Fibroblast of villous mesenchyme (primary cell): ENCODE results near the gene ILKAP. TPM values are rescaled to one million over a fixed set of nuclear protein-coding genes. Genes with fewer than 3 reads are reported as not detected.

Experiments
- DNase-seq: peaks from one replicate; pipeline ENCODE4 v3.0.0-alpha.2; 2010; ENCODE audit warnings: low read depth
- H3K4me3 ChIP-seq: 2 replicates; pipeline ENCODE4 v1.5.1; 2011; ENCODE audit warnings: low read depth, mild to moderate bottlenecking, low read length
- total RNA-seq: library from RNA; depleted of rRNA; stranded (reverse); fragments of >200 nt; gene quantifications from 2 replicates; pipeline ENCODE4 v1.2.3, GENCODE V29; 2012
- TF ChIP-seq, protein P1 (sequence below): IDR thresholded peaks from 2 replicates; pipeline ENCODE4 v1.5.1; 2012; ENCODE audit warnings: low read depth, mild to moderate bottlenecking, low read length; ENCODE audit not compliant: insufficient read depth

Gene ILKAP
- total RNA-seq, 1 donor: 22.5 TPM

DNA sequence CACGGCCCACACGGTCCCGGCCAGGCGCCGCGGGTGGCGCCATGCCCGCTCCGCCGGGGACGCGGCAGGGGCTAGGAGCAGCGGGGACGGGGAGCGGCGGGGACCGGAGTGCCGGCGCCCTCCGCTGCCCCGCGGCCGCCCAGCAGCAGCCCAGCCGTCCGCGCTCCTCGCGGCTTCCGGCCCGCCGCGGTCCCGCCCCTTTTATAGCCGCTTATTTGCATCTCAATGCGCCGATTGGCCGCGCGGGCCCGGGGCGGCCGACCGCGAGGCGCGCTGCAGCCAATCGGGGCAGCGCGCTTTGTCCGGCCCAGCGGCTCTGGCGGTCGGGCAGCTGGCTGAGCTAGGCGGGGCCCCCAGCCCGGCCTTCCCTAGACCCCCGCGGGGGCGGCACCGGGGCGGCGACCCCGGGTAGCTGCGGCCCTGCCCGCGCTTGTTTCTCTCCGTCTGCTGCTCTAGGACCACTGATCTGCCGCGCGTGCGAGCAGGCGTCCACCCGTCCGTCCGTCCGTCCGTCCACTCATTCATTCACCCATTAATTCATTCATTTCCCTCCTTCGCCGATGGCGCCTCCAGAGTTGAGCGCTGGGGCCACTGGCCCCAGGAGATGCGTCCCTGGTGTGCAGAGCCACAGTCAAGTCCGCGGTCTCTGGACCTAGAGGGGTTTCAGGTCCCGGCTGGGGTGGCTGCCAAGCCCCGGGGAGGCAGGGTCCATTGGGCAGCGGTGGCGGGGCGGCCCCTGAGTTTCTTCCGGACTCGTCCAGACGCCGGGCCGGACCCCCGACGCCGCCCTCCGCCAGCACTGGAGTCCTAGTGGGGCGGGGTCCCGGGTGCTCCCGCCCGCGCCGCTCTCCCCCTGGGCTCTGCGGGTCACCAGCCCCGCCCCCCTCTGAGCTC is 36.6 kb upstream of the ILKAP start, which contains the start of gene HES6:
Gene HES6, minus strand, starts transcription at position 176 of the 894 bp plus-strand sequence. Its CDS starts 133 bp downstream, at position 43.
- TF ChIP-seq, protein P1, sequence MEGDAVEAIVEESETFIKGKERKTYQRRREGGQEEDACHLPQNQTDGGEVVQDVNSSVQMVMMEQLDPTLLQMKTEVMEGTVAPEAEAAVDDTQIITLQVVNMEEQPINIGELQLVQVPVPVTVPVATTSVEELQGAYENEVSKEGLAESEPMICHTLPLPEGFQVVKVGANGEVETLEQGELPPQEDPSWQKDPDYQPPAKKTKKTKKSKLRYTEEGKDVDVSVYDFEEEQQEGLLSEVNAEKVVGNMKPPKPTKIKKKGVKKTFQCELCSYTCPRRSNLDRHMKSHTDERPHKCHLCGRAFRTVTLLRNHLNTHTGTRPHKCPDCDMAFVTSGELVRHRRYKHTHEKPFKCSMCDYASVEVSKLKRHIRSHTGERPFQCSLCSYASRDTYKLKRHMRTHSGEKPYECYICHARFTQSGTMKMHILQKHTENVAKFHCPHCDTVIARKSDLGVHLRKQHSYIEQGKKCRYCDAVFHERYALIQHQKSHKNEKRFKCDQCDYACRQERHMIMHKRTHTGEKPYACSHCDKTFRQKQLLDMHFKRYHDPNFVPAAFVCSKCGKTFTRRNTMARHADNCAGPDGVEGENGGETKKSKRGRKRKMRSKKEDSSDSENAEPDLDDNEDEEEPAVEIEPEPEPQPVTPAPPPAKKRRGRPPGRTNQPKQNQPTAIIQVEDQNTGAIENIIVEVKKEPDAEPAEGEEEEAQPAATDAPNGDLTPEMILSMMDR: no peak
- peak; percentile 87 for DNase-seq
- peak within 1 kb of the TSS; percentile 61 for H3K4me3 ChIP-seq

DNA sequence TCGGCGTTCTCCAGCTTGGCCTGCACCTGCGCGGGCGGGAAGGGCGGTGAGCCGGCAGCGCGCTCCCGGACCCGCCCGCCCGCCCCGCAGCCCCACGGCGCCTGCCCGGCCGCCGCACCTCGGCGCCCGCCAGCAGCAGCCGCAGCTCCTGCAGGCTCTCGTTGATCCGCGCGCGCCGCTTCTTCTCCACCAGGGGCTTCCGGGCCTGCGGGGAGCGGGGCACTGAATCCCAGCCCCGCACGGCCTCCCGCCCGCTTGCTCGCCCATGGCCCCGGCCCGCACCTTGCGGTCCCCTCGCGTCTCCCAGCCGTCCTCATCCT is 36.0 kb upstream of the ILKAP start:
- DNase-seq: no peak
- H3K4me3 ChIP-seq: peak overlapping the region; percentile 61
- TF ChIP-seq, protein P1: no peak

DNA sequence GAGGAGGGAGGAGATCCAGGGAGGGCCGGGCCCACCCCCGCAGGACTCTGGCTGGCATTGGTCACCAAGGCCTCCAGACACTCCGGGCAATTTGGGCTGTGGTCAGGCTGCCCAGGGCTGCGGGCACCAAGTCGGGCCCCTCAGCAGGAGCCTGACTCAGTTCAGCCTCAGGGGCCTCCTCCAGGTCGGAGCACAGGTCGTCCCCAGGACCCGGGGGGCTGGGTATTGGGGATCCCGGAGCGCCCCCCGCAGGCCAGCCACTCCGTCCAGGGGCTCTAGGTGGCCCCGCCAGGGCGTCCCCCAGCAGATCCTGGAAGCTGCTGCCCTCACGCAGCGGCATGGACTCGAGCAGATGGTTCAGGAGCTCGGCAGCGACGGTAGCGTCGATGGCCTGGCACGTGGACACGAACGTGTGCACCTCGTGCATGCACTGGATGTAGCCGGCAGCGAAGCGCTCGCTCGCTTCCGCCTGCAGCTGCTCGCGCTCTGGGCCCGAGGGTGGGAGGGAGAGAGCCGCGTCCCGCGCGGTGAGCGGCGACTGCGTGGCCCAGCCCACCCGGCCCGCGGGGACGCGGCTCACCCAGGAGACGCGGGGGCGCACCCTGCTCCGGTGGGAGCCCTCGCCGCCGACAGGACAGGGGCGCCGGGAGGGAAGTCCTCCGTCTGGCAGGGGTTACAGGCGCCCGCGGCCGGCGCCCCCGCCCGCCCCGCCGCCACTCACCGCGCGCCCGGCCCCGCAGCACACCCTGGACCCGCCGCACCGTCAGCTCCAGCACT is 35.5 kb upstream of the ILKAP start:
- DNase-seq: no peak
- TF ChIP-seq, protein P1: no peak
- peak overlapping the region; percentile 61 for H3K4me3 ChIP-seq

DNA sequence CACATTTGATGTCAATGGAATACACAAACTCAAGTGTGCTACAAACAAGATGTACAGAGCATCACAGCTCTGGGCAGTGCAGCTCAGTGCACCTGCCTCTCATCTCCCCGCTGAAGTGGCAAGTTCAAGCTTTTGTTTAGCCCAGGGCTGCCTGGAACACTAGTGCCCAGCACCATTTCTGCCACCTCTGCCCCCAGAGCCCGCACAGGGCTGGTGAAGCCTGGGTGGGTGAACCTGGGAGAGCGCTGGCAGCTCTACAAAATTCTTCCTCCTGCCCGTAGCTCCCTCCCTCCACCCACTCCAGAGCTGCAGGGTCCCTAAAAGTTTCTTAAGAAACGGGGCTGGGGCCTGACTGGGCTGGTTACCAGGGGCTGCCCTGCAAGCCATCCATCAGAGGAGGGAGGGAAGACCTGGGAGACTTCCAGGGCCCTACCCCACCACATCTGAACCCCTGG is 34.8 kb upstream of the ILKAP start:
- DNase-seq: no peak
- no peak overlapping the region for H3K4me3 ChIP-seq
- TF ChIP-seq, protein P1: no peak

DNA sequence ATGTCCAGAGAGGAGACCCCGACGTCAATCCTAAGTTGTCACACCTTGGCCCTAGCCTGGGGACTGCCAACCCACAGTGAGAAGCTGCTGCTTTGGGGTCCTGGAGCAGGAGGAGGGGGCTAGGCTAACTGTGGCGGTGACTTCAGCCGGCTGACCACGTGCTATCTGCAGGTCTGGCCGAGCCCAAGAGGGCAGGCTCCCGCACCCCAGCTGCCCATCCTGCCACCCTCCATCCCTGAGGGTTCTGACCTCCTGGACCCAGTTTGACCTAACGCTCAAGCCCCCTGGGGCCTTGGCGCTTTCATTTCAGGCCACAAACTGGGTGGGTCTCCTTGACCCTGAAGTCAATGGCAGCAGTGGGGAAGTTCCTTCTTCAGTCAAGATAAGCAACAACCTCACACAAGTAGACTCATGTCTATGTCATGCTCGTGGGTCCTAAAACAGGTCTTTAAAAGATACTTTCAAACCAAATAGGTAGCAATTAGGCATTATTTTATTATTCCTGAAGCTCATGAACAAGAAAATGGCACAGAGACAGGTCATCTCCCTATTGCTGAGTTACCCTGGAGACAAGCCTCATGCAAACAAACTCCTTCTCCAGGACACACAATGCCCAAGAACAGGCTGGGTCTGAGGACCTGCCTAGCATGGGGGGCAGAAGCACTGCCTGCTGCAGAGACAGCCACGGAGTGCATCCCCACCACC is 34.1 kb upstream of the ILKAP start:
- TF ChIP-seq, protein P1: no peak
- H3K4me3 ChIP-seq: no peak overlapping the region
- DNase-seq: no peak

DNA sequence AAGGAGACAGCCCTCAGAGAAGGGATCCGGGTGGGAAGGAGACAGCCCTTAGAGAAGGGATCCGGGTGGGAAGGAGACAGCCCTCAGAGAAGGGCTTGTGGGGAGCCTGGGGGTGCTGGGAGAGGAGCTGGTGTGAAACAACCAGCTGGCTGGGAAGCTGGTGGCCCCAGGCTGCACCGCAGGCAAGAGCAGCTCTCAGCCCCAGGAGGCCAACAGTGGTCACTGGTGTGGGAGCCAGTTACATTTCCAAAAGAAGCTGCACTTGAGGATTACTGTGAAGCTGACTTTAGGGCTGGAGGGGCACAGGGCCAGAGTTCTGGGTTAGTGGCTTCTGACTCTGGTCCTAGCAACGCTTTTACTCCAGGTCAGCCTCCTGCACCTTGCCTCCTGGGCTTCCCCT is 33.1 kb upstream of the ILKAP start:
- TF ChIP-seq, protein P1: no peak
- H3K4me3 ChIP-seq: no peak overlapping the region
- DNase-seq: no peak
